ENCODE data around the gene EPAS1.
A peak's percentile ranks its signal among the peaks of the same experiment; 100 is the strongest.

The EPAS1 gene

DNA sequence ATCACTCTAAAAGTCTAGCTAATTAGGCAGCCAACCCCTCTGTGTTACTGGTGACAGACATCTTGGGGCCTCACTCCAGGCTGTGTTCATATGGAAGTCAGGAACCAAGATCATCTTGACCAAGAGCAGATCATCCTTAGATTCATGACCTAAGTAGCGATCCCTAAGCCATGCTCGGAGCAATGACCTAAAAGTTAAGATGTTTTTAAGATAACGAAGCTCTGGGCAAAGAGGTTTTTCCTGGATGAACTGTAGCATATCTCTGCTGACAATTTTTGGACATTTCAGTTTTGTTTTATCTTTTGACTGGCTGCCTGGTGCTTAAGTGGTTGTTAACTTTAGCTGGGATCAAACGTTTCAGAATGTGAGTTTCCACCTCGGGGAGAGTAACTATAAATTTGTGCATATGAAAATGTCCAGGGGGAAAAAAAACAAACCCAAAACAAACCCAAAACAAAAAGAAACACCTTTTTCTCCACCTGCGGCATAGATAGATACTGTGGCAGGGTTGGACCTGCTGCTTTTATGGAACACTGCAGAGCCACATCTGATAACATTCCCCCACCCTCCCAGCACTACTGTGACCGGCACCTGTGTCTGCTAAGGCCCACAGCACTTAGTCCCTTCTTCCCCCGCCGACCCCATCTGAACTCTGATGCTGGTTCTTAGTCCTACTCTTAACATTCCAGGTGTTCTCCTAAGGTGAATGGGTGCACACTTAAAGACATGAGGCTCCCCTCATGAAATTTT lies 45.5 kb downstream of the EPAS1 start:
- no peak for DNase-seq

DNA sequence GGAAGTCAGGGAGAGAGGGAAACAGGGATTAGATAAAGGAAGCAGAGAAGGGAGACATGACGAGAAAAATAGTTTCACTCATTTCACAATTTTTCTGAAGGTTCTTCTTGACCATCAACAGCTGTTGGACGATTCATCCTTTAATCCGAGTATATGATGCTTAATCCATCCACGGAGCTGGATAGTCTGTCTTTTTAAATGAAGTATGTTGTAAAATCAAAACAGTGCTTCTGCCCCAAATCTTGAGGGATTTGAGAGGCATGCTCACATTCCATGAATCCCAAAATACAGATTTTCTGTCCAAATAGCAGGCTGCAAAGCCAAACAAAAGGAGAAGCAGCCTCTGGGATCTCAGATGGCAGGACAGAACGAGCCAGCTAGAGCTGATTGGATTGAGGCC lies 47.5 kb downstream of the EPAS1 start:
- no peak for DNase-seq

GRCh38 chr2:46345775-46346174 lies 48.6 kb downstream of the EPAS1 start:
- DNase-seq, result no peak

DNA sequence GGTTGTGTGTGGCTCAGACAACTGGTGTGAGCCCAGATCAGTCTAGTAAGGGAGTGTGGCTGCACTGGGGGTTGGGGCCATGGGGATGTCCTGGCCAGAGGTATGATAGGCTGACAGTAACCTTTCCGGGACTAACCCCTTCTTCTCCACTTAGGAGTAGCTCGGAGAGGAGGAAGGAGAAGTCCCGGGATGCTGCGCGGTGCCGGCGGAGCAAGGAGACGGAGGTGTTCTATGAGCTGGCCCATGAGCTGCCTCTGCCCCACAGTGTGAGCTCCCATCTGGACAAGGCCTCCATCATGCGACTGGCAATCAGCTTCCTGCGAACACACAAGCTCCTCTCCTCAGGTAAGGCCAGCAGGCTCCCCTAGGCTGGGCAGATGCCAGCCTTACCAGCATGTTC lies 49.5 kb downstream of the EPAS1 start:
- no peak for DNase-seq

- DNase-seq, result no peak
These were observed 50.6 kb downstream of the EPAS1 start for GRCh38 chr2:46347648-46348280.

DNA sequence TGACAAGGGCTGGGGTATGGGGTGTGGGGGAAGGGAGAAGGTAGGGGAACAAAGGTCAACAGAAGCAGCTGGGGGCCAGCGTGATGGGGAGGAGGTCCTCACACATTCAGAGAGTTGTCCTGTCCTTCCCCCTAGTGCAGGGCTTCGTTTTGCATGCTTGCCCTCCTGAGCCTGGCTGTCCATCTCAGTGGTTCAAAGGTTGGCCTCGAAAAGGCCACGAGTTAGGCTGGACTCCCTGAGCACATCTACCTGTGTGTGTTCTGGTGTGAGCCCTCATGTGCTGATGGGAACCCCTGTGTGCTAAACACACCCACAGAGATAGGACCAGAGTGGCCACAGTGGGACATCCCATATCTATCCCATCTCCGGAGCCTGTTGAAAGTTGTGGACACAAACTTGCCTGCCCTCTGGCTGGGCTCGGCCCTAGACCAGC lies 51.9 kb downstream of the EPAS1 start:
- DNase-seq, result no peak

DNA sequence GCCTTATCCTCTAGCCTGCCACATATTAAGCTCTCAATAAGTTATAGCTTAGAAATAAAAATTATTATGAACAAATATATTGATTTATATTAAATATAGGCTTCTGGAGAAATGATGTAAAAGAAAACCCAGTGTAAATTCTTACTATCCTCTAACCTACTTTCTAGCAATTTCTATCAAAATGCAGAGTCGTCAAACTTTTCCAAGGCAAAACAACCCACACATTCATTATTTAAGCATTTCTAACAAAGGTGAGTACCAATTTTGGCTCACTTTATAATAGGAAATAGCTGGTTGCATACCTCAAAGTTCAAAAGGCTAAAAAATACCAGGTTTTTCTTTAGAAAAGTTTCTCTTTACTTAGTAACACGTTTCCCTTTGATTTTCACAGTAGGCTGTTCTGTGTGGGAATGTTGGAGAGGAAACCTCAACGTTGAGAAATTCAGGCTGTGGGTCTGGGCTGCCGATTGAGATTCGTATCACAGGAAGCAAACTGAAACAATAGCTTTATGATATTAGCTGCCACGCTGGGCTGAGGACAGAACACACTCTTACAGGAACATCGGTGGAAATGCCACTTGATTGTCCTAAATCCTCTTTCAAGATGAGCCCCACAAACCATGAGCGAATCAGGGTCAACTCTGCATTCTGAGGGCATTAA lies 53.0 kb downstream of the EPAS1 start:
- DNase-seq, result peak; percentile 19

GRCh38 chr2:46351098-46351749 lies 54.0 kb downstream of the EPAS1 start:
- peak; percentile 42 for DNase-seq

- DNase-seq, result peak; percentile 77
These were observed 54.5 kb downstream of the EPAS1 start for GRCh38 chr2:46351750-46352138.

GRCh38 chr2:46352621-46353020 lies 55.4 kb downstream of the EPAS1 start:
- no peak for DNase-seq

- no peak for DNase-seq
These were observed 56.3 kb downstream of the EPAS1 start for GRCh38 chr2:46353509-46353908.

DNA sequence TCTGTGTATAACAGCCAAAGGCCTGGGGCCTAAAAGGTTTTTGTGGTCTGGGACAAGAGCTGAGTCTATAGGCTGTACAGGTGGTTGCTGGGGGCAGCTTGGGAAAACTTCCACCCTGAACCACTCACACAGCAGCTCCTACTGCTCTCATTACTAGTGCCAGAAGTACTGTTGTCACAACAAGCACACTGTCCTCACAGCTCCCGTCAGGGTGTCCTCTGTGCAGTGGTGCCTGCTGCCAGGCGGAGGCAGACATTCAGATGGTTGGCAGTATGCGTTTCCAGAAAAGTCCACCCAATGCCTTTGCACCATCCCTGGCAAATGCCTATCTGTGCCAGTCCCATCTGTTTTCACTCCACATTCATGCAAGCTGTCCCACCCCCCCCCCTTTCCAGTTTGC lies 58.5 kb downstream of the EPAS1 start:
- DNase-seq, result no peak

DNA sequence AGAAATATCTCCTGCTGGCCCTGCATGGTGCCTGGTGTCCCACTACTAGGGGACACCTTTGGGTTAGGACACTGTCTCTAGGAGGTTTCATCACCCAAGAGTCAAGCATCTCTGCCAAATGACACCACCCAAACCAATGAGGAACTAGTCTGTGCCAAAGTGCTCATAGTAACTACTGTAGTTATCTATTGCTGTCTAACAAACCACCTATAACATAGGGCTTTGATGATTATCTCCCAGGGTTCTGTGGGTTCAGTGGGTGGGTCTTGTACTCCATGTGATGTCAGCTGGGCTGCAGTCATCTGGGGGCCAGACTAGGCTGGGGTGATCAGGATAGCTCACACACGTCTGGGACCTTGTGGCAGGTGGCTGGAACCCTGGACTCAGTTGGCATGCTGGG lies 59.8 kb downstream of the EPAS1 start:
- no peak for DNase-seq

- no peak for DNase-seq
These were observed 61.5 kb downstream of the EPAS1 start for GRCh38 chr2:46358713-46359112.

GRCh38 chr2:46360303-46360702 lies 63.1 kb downstream of the EPAS1 start:
- DNase-seq, result no peak

DNA sequence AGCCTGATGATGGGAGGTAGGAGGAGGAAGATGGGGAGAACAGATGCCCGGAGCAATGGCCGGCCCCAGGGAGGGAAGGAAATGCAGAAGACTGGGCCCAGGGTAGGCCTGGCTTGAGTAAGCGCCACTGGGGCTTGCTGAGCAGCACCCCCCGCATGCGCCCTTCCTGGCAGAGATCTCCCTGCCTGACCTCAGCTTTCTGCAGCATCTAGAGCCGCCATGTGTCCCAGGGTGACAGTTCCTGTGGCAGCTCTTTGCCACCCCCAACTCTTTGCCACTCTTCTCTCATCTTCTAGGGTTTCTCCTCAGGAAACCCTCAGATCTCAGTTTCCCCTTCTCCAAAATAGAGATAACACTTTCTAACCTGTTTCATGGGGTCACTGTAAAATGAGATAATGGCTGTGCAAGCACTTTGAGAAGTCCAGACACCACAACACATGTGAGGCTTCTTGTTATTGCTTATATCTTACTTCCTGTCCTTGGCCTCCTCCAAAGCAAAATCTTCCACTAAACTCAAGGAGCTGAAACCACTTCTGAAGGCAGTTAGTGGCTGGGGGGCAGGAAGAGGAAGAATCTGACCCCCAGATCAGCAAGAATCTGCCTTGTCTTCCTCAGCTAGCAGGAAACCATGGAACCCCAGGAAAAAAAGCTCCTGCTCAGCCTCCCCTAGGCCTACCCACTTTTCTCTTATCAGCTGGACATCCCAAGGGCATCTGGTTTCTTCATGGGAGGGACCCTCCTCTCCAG lies 64.9 kb downstream of the EPAS1 start:
- DNase-seq, result no peak

- no peak for DNase-seq
These were observed 65.4 kb downstream of the EPAS1 start for GRCh38 chr2:46362667-46363012.

- DNase-seq, result no peak
These were observed 66.4 kb downstream of the EPAS1 start for GRCh38 chr2:46363535-46364170.

DNA sequence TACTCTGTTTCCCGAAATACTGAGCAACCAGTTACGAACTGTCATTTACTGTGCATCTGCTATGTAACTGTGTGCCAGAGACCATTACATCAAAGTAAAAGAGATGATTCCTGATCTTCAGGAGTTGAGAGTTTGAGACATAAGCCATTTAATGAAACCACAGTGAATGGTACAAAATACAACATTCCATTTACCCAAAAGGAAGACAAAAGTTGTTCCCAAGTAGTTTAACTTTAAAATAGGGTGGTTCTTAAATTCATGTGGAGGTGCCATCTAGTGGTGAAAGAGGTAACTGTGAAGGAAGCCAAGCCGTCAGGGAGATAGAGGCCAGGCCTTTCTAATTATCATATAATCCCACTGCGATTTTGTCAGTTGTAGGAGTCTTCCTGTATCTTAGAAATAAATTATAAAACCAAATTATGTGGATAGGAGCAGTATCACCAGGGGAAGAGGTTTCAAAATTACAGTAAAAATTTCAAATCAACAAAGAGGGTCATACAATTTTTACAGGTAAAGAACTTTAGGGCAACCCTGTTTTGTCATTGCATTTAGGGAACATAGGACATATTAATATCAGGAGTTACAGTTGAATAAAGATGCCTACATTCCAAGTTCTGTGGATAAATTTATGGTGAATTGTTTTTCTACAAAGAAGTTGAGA lies 67.7 kb downstream of the EPAS1 start:
- peak; percentile 66 for DNase-seq

- DNase-seq, result no peak
These were observed 68.9 kb downstream of the EPAS1 start for GRCh38 chr2:46365913-46366667.

- DNase-seq, result no peak
These were observed 69.5 kb downstream of the EPAS1 start for GRCh38 chr2:46366668-46367052.
